HepG2 (cell line): ENCODE measurements around the gene IST1. TPM values are rescaled to one million over a fixed set of nuclear protein-coding genes. Genes with fewer than 3 reads are reported as not detected.
A peak's percentile ranks its signal among the peaks of the same experiment; 100 is the strongest.

Experiments used
- ATAC-seq: fragments of 200-7000 bp; cut with Tn5 transposase; 3 replicates; pipeline ENCODE4 v1.9.1; 2020; ENCODE audit warnings: mild to moderate bottlenecking, moderate library complexity
- BruUV-seq: library from RNA; stranded (reverse); fragments of 400-500 nt; replicated peaks from 2 replicates; lab custom pipeline; 2021; lab: Mats Ljungman, UMichigan
- CTCF ChIA-PET: fragments of 300-600 bp; formaldehyde crosslinking; extraction: SDS; loops from one replicate; lab custom pipeline; 2021; ENCODE audit warnings: low total read pairs, inconsistent platforms, low intra/inter-chr PET ratio; lab: Yijun Ruan, JAX
- POLR2A ChIA-PET: fragments of 350-600 bp; sonication (Branson Sonifier 250); formaldehyde crosslinking; loops from one replicate; lab custom pipeline; 2020; ENCODE audit warnings: antibody characterized with exemption, inconsistent platforms; lab: Yijun Ruan, JAX
- DNase-seq: peaks from one replicate; pipeline ENCODE4 v3.0.0-alpha.2; 2015; ENCODE audit warnings: low spot score
- FAIRE-seq: peaks from 3 replicates; lab custom pipeline; 2011; peaks lifted over from hg19 to GRCh38; lab: Jason Lieb, UNC
- H2AFZ ChIP-seq: one replicate; pipeline ENCODE4 v1.6.1; 2011; ENCODE audit warnings: low read length, inconsistent platforms
- H3K27ac ChIP-seq: fragments of 300-600 bp; 3 replicates; pipeline ENCODE4 v1.8.0; 2011; ENCODE audit warnings: mixed run types, mild to moderate bottlenecking, mixed read lengths, low read length, inconsistent platforms; ENCODE audit not compliant: insufficient read depth; ENCODE audit errors: extremely low read length
- H3K27me3 ChIP-seq, 2 experiments: fragments of 200-600 bp in 1 of 2; 2 replicates in 1 of 2; 3 replicates in 1 of 2; pipeline versions ENCODE4 v1.6.0 to v1.8.0; 2011; ENCODE audit warnings: low read length in 2 of 2, mild to moderate bottlenecking in 2 of 2, moderate library complexity in 2 of 2, inconsistent platforms in 1 of 2; ENCODE audit not compliant: insufficient read depth in 2 of 2, control insufficient read depth in 1 of 2
- H3K36me3 ChIP-seq, 2 experiments: fragments of 200-600 bp in 1 of 2; replicated peaks in 1 of 2; 2 replicates in 1 of 2; 3 replicates in 1 of 2; pipeline versions ENCODE4 v1.5.1 to v1.8.0; 2011; ENCODE audit warnings: low read length in 2 of 2, inconsistent platforms in 1 of 2; ENCODE audit not compliant: insufficient read depth in 2 of 2, control insufficient read depth in 1 of 2
- H3K4me1 ChIP-seq: 2 replicates; pipeline ENCODE4 v1.5.1; 2012; ENCODE audit warnings: low read length, inconsistent platforms; ENCODE audit not compliant: insufficient read depth
- H3K4me2 ChIP-seq: 2 replicates; pipeline ENCODE4 v1.6.0; 2011; ENCODE audit warnings: low read depth, low read length, inconsistent platforms
- H3K4me3 ChIP-seq, 3 experiments: fragments of 200-600 bp in 1 of 3; sonication (generic), shearing (Covaris generic) in 1 of 3; replicated peaks in 1 of 3; 2 replicates each; pipeline ENCODE4 v1.5.1; 2011 to 2016; ENCODE audit warnings: low read length in 3 of 3, inconsistent platforms in 2 of 3, low read depth in 2 of 3, mild to moderate bottlenecking in 2 of 3, control low read depth in 1 of 3, mixed read lengths in 1 of 3; ENCODE audit not compliant: insufficient read depth in 1 of 3
- H3K79me2 ChIP-seq: one replicate; pipeline ENCODE4 v1.6.1; 2011; ENCODE audit warnings: low read length, inconsistent platforms; ENCODE audit not compliant: insufficient read depth
- H3K9ac ChIP-seq: 2 replicates; pipeline ENCODE4 v1.6.0; 2011; ENCODE audit warnings: mild to moderate bottlenecking, low read depth, low read length, inconsistent platforms; ENCODE audit not compliant: insufficient read depth
- H3K9me3 ChIP-seq: 2 replicates; pipeline ENCODE4 v1.5.1; 2012; ENCODE audit warnings: mild to moderate bottlenecking, low read length
- H4K20me1 ChIP-seq: 2 replicates; pipeline ENCODE4 v1.6.0; 2011; ENCODE audit warnings: inconsistent platforms, mild to moderate bottlenecking, low read length, moderate library complexity; ENCODE audit not compliant: insufficient read depth
- AGO2 ChIP-seq: fragments of 200-400 bp; formaldehyde crosslinking; optimal IDR thresholded peaks from 2 replicates; pipeline ENCODE3; 2017; ENCODE audit warnings: mild to moderate bottlenecking, low read depth, low read length, moderate library complexity
- MXI1 ChIP-seq: IDR thresholded peaks from 3 replicates; pipeline ENCODE4 v1.6.1; 2012; ENCODE audit warnings: low read depth, low read length, inconsistent platforms, borderline replicate concordance
- POLR2AphosphoS2 ChIP-seq: IDR thresholded peaks from 2 replicates; pipeline ENCODE4 v1.6.1; 2011; ENCODE audit warnings: low read depth, low read length, improper control_type of control experiment
- RBM22 ChIP-seq: fragments of 200-400 bp; formaldehyde crosslinking; optimal IDR thresholded peaks from 2 replicates; pipeline ENCODE3; 2017; ENCODE audit warnings: mild to moderate bottlenecking, low read length, moderate library complexity
- SP5 ChIP-seq: IDR thresholded peaks from 2 replicates; pipeline ENCODE4 v1.6.1; 2016; ENCODE audit warnings: low read depth, borderline replicate concordance
- SUZ12 ChIP-seq: fragments of 150-350 bp; IDR thresholded peaks from 2 replicates; pipeline ENCODE4 v1.6.1; 2014; ENCODE audit warnings: low read depth, low read length
- ZBTB38 ChIP-seq: sonication (generic); formaldehyde crosslinking; IDR thresholded peaks from 2 replicates; pipeline ENCODE4 v1.5.1; 2020; ENCODE audit warnings: mild to moderate bottlenecking, missing genetic modification reagents
- ZNF460 ChIP-seq: sonication (generic); formaldehyde crosslinking; IDR thresholded peaks from 2 replicates; pipeline ENCODE4 v1.5.1; 2020; ENCODE audit warnings: missing genetic modification reagents, mild to moderate bottlenecking, borderline replicate concordance
- ZNF687 ChIP-seq: sonication (generic); formaldehyde crosslinking; IDR thresholded peaks from 2 replicates; pipeline ENCODE4 v1.5.1; 2020; ENCODE audit warnings: mild to moderate bottlenecking, missing genetic modification reagents, moderate library complexity
- WGBS: methylation state at CpG from one replicate; pipeline ENCODE4 v1.1.6; 2017; ENCODE audit warnings: low lambda C conversion rate; 5-methylcytosine and 5-hydroxymethylcytosine counted together
- in situ Hi-C: cut with HindIII; loops from 2 replicates; pipeline ENCODE4 v1.10.0; 2017; ENCODE audit warnings: low pct_unique_long_range_greater_than_20kb; ENCODE audit not compliant: extremely low pct_ligation_motif_present
- intact Hi-C: fragments of 100-400 bp; cut with micrococcal nuclease; formaldehyde crosslinking; loops from one replicate; pipeline ENCODE4 v1.10.0; 2022; ENCODE audit not compliant: unreplicated experiment
- polyA plus RNA-seq, 8 experiments: library from polyadenylated mRNA; depleted of rRNA in 3 of 8; stranded (reverse) in 7 of 8; unstranded in 1 of 8; fragments of >200 nt; fragmentation: Illumina TruSeq in 4 of 8; extraction: Trizol in 4 of 8; gene quantifications; 2 replicates each; pipeline versions ENCODE4 v1.2.1 to v1.2.3, GENCODE V29; 2011 to 2016; ENCODE audit warnings: low read depth in 4 of 8, missing spikeins in 1 of 8, mixed read lengths in 1 of 8; ENCODE audit not compliant: insufficient read depth in 1 of 8
- total RNA-seq, 5 experiments: library from RNA; depleted of rRNA; stranded (reverse); fragments of >200 nt; fragmentation: Illumina TruSeq; extraction: Trizol; gene quantifications; 2 replicates each; pipeline ENCODE4 v1.2.3, GENCODE V29; 2016; ENCODE audit warnings: low read depth in 1 of 5
- TF ChIP-seq, protein P1 (sequence below), 2 experiments: sonication (generic) in 1 of 2; formaldehyde crosslinking in 1 of 2; IDR thresholded peaks; 2 replicates each; pipeline versions ENCODE4 v1.4.0 to v1.6.1; 2018 to 2020; ENCODE audit warnings: missing genetic modification reagents in 2 of 2, borderline replicate concordance in 1 of 2, low read depth in 1 of 2, mild to moderate bottlenecking in 1 of 2, missing biosample characterization in 1 of 2

The IST1 gene
- total and polyA plus RNA-seq, 2 of the 13 experiments (the other 11 are each of a cell fraction or from before 2014, with no cell fraction given), result 346 to 415 TPM

- in situ Hi-C loops (no loop called here), intact Hi-C loops (no loop called here)
- ChIA-PET POLR2A (no interaction called here), CTCF (no interaction called here)
- DNase-seq (no peak), FAIRE-seq (no peak), ATAC-seq (no peak)
- Histone ChIP-seq H4K20me1 (no peaks in the 10 kb centered on the region), H3K9ac (no peak overlapping the region), H3K4me2 (no peak overlapping the region), H3K79me2 (no peaks in the 10 kb centered on the region), H3K4me1 (peaks cover 30% of the 10 kb centered on the region), H2AFZ (no peak overlapping the region), H3K9me3 (no peaks in the 10 kb centered on the region), H3K36me3 (peaks cover 16 to 39% of the 10 kb centered on the region in 2 experiments; a peak in 4 of 5 replicates), H3K27me3 (no peaks in the 10 kb centered on the region), H3K27ac (no peak overlapping the region), H3K4me3 (no peak overlapping the region)
- TF ChIP-seq POLR2AphosphoS2 (no peak), RBM22 (peak; percentile 68)
- 98% methylated on average over 3 of the region's 5 CpGs for WGBS
- no TSS peak for BruUV-seq
Measured at GRCh38 chr16:71855937-71856662, 39.2 kb upstream of the IST1 start.

GRCh38 chr16:71859762-71860521, 35.4 kb upstream of the IST1 start:
- ChIA-PET POLR2A (no interaction called here), CTCF (no interaction called here)

More at GRCh38 chr16:71859762-71860521, 35.4 kb upstream of the IST1 start:
- Histone ChIP-seq H3K36me3 (peaks cover 19 to 48% of the 10 kb centered on the region in 2 experiments; a peak in 4 of 5 replicates), H4K20me1 (no peaks in the 10 kb centered on the region), H3K4me3 (no peak overlapping the region), H3K9ac (no peak overlapping the region), H3K27me3 (no peaks in the 10 kb centered on the region), H3K4me1 (peaks cover 16% of the 10 kb centered on the region), H3K79me2 (no peaks in the 10 kb centered on the region), H2AFZ (no peak overlapping the region), H3K4me2 (no peak overlapping the region), H3K27ac (no peak overlapping the region), H3K9me3 (no peaks in the 10 kb centered on the region)
- ATAC-seq, result peak; percentile 20; the same call in 2 of the 3 replicates
- DNase-seq, result no peak
- in situ Hi-C loops, result no loop called here
- FAIRE-seq, result no peak
- no TSS peak for BruUV-seq
- TF ChIP-seq ZBTB38 (CRISPR knock-in tag) (peak; percentile 49; the same call in 1 of the 2 replicates), AGO2 (peak; percentile 40), SUZ12 (no peak), ZNF687 (CRISPR knock-in tag) (peak; percentile 25; the same call in 1 of the 2 replicates), ZNF460 (CRISPR knock-in tag) (no peak), SP5 (CRISPR knock-in tag) (no peak), MXI1 (no peak)
- TF ChIP-seq, protein P1, sequence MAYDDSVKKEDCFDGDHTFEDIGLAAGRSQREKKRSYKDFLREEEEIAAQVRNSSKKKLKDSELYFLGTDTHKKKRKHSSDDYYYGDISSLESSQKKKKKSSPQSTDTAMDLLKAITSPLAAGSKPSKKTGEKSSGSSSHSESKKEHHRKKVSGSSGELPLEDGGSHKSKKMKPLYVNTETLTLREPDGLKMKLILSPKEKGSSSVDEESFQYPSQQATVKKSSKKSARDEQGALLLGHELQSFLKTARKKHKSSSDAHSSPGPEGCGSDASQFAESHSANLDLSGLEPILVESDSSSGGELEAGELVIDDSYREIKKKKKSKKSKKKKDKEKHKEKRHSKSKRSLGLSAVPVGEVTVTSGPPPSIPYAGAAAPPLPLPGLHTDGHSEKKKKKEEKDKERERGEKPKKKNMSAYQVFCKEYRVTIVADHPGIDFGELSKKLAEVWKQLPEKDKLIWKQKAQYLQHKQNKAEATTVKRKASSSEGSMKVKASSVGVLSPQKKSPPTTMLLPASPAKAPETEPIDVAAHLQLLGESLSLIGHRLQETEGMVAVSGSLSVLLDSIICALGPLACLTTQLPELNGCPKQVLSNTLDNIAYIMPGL (CRISPR knock-in tag; IDR thresholded peaks at IDR 0.05; ENCODE audit: borderline replicate concordance in 1 of 2, low read depth in 1 of 2), result no peak
- 98% methylated on average over 31 of the region's 32 CpGs for WGBS
- intact Hi-C loops, result no loop called here
